AG09319 (cell line): Measurements from ENCODE around the gene ASB2.

Experiments
- DNase-seq: peaks from one replicate; pipeline ENCODE4 v3.0.0-alpha.2; 2010; ENCODE audit warnings: low read depth; ENCODE audit errors: extremely low read depth
- TF ChIP-seq, protein P1 (sequence below): IDR thresholded peaks from 2 replicates; pipeline ENCODE4 v1.5.1; 2011; ENCODE audit warnings: low read depth, mild to moderate bottlenecking, inconsistent platforms, low read length, moderate library complexity

The ASB2 gene

DNA sequence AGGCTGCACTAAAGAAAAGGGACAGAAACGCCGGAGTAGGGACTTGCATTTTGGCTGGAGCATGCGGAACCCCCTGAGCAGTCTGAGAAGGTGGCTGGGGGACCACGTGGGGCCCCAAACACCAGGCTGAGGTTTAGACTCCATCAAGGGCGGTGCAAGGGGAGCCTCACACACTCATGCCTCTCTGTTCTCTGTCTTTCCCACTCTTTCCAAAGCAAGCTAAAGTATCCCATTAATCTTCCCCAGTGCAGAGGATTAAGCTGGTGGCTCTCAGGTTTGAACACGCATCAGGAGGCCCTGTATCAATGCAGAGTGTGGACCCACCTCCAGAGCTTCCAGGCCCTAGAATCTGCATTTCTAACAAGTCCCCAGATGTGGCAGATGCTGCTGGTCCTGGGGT lies 34.3 kb upstream of the ASB2 start:
- TF ChIP-seq, protein P1, sequence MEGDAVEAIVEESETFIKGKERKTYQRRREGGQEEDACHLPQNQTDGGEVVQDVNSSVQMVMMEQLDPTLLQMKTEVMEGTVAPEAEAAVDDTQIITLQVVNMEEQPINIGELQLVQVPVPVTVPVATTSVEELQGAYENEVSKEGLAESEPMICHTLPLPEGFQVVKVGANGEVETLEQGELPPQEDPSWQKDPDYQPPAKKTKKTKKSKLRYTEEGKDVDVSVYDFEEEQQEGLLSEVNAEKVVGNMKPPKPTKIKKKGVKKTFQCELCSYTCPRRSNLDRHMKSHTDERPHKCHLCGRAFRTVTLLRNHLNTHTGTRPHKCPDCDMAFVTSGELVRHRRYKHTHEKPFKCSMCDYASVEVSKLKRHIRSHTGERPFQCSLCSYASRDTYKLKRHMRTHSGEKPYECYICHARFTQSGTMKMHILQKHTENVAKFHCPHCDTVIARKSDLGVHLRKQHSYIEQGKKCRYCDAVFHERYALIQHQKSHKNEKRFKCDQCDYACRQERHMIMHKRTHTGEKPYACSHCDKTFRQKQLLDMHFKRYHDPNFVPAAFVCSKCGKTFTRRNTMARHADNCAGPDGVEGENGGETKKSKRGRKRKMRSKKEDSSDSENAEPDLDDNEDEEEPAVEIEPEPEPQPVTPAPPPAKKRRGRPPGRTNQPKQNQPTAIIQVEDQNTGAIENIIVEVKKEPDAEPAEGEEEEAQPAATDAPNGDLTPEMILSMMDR, result no peak

DNA sequence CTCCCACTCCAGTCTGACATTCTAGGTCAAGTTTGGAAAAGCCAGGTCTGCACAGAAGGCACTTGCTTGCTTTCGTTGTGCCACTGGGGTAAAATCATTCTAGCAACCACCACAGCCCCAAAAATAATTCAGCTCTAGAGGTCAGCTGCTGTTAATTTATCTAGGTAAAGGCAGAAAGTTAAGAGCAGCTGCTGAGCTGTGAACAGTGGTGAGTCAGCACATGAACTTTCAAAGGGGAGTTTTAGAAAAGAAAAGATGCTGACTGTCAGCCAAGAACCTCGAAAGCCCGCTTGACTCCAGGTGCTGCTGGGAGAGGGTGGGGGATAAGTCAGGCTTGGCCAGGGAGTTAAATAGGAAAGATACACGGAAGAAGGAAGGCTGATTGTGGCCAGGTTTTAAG lies 33.4 kb upstream of the ASB2 start:
- TF ChIP-seq, protein P1, result no peak
- DNase-seq, result no peak

More for the DNA sequence above, 34.3 kb upstream of the ASB2 start:
- DNase-seq, result no peak

GRCh38 chr14:94008234-94008633 lies 31.9 kb upstream of the ASB2 start:
- no peak for DNase-seq
- TF ChIP-seq, protein P1, result no peak

- TF ChIP-seq, protein P1, result peak; percentile 31
- no peak for DNase-seq
Measured at GRCh38 chr14:94005324-94006073, 29.1 kb upstream of the ASB2 start.

- DNase-seq, result no peak
- TF ChIP-seq, protein P1, result no peak
Measured at GRCh38 chr14:94004015-94004414, 27.6 kb upstream of the ASB2 start.

DNA sequence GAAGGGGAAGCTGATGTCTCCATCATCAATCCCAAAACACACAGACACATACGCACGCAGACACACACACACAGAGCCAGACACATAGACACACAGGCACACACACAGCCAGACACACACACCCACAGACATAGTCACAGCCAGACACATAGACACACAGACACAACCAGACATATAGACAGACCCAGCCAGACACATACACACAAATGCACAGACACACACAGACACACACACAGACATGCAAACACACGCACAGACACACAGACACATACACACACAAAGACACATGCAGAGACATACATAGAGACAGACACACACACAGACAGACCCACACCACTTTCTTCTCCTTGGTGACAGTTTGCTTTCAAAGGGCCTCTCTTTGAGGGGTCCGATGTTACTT lies 27.0 kb upstream of the ASB2 start:
- no peak for DNase-seq

More for the DNA sequence above, 27.0 kb upstream of the ASB2 start:
- TF ChIP-seq, protein P1, result no peak
